Activated T-helper 9 cell treated with anti-CD3 and anti-CD28 coated beads, Interleukin-2, amount 50 U/mL, for 16 hours (primary cell): Measurements from ENCODE around the gene CDK5R1.

ENCODE experiments used
- DNase-seq: peaks from one replicate; pipeline ENCODE4 v3.0.0-alpha.2; 2020; ENCODE audit warnings: low read depth

The CDK5R1 gene

GRCh38 chr17:32493571-32493970 is 6.8 kb downstream of the CDK5R1 start:
- no peak for DNase-seq

DNA sequence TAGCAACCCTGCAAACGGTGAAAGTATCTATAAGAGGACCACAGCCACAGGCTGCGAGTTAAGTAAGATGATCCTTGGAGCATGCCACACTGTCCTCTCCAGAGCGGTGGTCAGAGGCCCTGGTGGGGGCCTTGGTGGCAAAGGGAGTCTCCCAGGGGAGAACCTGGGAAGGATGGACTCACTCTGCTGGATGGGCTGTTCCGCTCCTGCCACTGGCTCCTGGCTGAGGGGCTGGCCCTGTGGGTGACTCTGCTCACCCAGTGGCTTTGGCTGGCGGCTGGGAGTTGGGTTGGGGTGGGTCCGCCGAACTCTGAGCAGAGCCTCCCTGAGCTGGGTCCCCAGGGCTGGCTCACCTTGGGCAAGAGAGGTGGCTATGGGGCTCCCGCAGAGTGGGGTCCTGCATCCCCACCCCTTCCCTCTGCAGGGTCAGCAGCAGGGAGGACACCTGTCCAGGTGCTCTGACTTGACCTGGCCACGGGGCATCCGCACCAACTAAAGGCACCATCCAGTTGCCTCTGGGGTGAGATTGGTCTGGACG is 7.3 kb downstream of the CDK5R1 start:
- no peak for DNase-seq

DNA sequence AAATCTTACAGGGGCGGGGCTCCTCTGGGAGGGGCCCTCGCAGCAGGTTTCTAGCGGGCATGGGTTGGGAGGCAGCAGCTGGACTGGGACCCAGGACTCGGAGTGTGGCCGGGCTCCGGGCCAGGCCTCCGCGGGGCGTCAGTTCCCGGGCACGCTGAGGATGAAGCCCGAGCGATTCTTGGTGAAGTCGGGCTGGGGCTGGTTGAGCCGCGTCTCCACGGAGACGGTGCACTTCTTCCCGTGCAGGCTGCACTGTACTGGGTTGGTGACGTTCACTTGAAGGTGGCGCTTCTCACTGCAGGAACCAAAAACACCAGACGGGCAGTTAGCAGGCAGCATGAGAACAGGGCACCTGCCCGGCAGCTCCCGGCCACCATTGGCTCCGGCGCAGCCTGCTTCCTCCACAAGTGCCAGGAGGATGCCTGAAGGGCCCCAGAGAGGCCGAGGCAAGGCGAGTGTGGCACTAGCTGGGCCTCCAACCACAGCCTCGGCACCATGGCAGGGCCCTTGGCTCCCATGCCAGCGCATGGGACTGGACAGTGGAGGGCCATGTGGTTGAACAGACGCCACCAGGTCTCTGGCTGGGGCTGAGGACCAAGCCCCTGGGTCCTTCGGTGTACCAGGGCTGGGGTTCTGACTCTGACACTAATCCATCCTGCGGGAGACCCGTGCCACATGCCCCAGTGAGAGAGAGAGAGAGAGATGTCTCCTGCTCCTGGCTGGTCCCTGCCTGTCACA is 8.0 kb downstream of the CDK5R1 start:
- DNase-seq = no peak

- DNase-seq = no peak
Measured at GRCh38 chr17:32495359-32496231, 8.8 kb downstream of the CDK5R1 start.

- DNase-seq = no peak
Measured at GRCh38 chr17:32496395-32497073, 9.7 kb downstream of the CDK5R1 start.

DNA sequence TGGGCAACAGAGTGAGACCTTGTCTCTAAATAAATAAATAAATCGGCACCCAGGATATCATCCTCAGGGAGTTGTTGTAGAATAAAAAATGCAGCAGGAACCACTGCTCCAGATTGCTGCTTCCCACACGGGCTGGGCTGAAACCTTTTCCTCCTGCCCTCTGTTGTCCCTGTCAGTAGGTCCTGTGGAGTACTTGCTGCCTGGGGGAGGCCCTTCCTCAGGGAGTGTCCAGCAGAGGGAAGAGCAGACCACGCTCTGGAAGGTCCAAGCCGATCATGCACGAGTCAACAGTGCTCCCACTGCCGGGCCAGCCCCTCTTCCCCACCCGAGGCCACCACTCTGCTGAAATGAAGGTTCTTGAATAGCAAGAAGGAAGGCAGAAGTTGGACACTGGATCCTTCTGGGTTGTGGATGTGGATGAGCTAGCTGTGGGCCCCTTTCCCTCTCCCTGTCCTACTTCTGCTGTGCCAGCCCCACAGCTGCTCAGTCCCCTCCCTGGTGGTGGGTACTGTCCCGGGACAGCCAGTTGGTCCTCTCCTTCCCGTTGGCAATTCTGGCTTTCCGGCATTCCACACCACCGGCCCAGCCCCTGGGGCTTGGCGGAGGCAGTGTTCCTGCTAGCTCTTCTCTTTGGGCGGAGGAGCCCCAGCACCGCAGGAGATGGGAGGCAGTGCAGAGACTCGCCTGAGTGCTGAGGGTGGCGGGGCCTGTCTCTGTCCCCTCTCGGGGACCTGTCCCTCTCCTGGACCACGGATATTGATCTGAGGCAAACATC is 10.8 kb downstream of the CDK5R1 start:
- DNase-seq = no peak

GRCh38 chr17:32498391-32498790 is 11.6 kb downstream of the CDK5R1 start:
- no peak for DNase-seq

DNA sequence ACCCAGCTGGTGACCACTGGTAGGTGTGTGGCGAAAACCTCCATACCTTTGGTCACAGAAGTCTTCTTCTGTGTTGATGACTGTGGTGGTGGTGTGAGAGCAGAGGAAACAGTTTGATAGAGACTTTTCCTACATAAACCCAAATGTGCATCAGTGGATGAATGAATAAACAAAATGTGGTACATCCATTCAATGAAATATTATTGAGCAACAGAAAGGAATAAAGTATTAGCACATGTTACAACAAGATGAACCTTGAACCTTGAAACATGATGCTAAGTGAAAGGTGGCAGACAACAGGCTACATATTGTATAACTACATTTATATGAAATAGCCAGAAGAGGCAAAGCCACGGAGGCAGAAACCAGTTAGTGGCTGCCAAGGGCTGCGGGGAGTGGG is 15.2 kb downstream of the CDK5R1 start:
- DNase-seq = no peak

- DNase-seq = no peak
Measured at GRCh38 chr17:32502710-32503109, 15.9 kb downstream of the CDK5R1 start.

GRCh38 chr17:32503251-32504165 is 16.7 kb downstream of the CDK5R1 start:
- no peak for DNase-seq

DNA sequence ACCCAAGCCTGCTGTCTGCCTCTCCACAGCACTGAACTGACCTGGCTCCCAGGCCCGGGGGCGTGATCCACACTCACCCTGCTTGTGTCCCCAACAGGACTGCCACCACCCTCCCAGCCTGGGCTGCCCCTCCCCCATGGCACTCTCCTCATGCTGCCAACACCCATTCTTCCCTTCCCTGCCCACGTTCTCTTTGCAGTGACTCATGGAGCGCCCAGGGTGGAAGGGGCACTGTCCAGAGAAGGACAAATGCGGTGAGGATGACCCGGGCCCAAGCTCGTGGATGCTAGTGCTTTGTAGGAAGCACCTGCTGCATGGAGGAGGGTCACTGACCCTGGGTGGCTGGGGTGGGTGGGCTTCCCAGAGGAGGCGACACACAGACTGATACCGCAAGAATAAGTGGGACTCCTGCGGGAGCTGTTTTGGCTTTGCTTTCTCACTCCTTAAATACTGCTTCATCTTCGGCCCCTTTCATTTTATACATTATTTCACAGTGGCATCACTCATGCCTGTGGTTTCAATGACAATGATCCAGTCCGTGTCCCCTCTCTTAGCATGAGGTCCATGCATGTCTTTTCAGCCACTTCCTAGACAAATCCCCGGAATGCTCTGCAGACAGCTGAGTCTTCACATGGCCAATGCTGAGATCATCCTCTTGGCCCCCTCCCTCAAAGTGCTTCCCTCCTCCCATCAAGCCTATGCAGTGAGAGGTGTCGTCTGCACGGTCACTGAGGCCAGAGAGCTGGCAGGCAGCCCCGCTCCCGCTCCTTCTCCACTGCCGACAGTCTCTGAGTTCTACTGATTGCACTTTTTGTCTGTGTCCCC is 17.6 kb downstream of the CDK5R1 start:
- no peak for DNase-seq

- DNase-seq = no peak
Measured at GRCh38 chr17:32508926-32509325, 22.1 kb downstream of the CDK5R1 start.

GRCh38 chr17:32510466-32510865 is 23.7 kb downstream of the CDK5R1 start:
- no peak for DNase-seq

DNA sequence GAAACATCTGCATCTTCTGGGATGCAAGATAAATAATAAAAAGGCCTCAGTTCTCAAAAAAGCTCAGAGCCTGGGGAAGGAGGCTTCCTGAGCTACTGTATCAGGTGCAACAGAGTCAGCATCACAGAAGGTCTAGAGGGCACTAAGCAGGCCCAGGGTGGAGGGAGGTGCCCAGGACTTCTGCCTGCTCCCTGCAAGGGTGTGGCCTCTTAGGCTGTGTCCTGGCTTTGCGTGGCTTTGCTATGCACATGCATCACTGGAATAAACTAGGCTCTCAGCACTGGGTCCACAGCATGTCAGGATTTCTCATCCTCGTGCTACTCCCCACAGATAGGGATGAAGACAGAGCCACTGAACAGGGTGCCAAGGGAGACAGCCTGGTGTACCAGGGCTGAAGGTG is 25.5 kb downstream of the CDK5R1 start:
- no peak for DNase-seq

GRCh38 chr17:32513579-32513978 is 26.8 kb downstream of the CDK5R1 start:
- DNase-seq = no peak

- no peak for DNase-seq
Measured at GRCh38 chr17:32514606-32515005, 27.8 kb downstream of the CDK5R1 start.

GRCh38 chr17:32515677-32516383 is 29.0 kb downstream of the CDK5R1 start:
- DNase-seq = no peak

DNA sequence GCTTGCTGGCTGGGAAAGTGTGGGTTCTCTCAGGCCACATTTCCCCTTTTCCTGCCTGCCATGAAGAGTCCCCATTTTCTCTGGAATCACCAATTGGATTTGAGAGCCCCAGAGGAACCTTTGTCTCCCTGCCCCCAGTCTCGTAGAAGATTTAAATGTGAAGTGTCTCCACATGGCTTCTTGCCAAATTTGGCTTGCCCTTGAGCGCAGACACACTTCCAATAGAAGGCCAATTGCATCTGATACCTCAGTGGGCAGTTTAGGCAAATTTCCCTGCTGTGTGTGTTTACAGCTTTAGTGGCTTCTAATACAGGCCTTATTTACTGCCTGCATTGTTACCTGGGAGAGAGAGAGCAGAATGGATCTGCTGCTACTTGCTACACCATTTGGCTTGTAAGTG is 29.7 kb downstream of the CDK5R1 start:
- DNase-seq = no peak
